NCI-H146 (cell line): ENCODE data around the gene OLIG1.

Source experiments
- DNase-seq: peaks from one replicate; lab custom pipeline; 2025; lab: John Stamatoyannopoulos, UW

Gene OLIG1

DNA sequence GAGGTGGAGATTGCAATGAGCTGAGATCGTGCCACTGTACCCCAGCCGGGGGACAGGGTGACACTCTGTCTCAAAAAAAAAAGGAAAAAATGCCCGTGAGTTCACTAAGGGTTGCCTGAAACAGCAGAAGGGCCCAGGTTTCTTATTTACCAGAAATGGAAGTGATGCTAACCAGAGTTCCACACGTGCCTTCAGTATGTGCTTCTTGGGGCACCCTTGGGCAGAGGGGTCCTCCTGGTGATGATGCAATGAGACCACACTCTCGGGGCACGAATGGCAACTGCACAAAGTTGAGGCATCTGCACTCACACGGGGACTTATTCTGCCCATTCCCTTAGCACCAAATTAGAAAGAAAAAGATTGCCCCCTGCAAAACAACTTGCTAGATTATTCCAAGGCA is 29.2 kb downstream of the OLIG1 start:
- DNase-seq = no peak

DNA sequence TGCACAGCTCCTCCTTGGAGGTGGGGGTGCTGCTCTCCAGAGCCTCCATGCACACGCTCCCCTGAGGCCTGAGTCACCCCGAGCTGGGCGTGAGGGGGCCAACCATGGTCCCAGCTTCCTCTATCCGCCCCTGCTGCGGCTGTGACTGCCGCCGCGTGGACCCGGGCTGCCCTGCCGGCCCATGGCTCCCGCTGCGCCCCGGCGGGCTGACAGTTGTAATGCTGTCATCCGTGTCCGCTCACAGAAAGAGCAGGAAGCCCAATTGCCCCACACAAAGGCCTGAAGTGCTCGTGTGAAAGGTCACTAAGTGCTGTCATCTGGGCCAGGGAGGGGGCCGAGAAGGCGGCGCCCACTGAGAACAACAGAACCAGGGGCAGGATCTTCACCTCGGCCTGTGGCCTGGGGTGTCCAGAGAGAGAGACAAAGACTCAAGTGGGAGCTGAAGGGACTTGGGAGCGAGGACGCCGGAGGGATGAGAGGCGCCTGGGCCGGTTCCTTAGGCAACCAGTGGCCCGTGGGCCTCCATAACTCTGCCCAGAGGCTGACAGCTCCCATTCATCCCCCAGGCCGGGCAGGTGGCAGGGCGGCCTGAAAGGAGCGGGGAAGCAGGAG is 31.5 kb downstream of the OLIG1 start:
- DNase-seq = peak; percentile 10

DNA sequence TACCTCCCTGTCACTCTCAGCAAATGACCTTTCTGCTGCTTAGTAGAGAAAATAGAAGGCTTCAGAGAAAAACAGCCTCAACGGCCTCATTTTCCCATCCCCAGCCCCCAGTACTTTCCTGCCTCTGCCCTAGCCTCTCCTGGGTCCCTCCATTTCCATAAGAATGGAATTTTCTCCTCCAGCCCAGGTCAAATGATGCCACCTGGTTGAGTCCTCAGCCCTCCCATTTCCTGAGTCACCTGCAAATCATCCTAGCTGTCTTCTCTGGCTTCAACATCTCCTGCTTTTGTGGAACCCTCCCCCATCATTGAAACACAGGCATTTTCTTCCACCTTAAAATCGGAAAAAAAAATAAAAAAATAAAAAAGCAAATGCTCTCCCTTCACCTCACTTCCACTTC is 35.1 kb downstream of the OLIG1 start:
- DNase-seq = no peak

DNA sequence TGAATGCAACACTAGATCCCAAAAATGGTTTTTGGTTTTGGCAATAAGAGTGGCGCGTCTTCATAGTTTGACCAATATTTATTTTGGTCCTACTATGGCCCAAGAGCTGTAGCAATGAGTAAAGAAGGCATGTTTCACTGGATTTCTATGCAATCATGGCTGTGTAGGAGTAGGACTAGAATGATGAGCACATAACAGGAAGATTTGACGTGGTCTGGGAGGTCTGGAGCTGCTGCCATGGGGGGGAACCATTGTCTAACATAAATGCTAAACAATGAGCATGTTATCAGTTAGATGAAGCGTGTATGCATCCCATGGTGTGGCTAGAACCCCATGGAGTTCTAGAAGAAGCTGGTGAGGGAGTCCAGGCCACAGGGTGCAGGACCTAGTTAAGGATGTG is 38.3 kb downstream of the OLIG1 start:
- no peak for DNase-seq

DNA sequence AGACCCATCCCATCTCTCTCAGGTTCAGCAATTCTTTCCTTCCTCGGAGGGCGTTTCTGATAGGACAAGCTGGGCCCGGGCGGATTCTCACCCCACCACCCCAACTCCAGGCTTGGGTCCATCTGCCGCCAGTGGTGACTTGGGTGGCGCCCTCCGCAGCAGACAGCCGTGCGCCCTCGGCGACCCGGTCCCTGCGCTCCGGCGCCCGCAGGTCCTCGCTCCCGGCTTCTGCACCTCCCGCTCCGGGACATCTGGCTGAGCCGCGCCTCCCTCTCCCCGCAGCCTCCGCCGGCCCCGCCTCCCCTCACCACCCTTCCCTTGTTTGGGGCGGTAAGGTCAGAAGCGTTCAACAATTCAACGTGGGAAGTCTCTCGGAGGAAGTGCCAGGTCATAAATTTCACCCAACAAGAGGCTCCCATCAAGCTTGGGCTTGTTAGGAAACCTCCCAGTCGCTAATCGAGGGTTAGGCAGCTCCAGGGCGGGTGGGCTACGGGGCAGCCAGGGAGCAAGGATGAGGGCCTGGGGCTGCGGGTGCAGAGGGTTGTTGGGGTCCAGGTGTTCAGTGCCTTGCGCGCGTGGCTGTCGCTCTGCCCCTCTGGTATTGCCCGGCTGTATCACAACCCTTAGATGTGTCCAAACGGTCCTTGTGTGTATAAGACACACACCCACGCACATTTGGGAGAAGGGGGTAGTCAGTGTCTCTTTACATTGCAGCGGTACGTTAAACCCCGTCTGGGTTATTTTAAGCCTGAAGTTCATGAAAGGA is 39.8 kb downstream of the OLIG1 start:
- no peak for DNase-seq

DNA sequence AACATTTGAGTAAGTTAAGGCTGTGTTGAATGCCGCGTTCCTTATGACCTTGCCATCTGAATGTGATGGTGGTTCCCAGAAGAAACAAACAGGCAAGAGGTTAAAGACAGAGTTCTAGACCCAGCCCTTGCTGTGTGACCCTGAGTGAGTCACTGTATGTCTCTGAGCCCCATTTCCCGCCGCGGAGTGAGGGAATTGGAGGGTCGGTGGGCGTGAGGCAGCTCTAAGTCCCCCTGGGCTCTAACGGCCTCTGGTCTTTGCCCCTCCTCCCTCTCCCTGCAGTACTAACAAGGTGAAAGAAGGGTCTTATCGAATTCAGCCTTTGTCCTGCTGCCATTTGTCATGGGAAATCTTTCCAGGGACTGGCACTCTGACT is 40.4 kb downstream of the OLIG1 start:
- no peak for DNase-seq

DNA sequence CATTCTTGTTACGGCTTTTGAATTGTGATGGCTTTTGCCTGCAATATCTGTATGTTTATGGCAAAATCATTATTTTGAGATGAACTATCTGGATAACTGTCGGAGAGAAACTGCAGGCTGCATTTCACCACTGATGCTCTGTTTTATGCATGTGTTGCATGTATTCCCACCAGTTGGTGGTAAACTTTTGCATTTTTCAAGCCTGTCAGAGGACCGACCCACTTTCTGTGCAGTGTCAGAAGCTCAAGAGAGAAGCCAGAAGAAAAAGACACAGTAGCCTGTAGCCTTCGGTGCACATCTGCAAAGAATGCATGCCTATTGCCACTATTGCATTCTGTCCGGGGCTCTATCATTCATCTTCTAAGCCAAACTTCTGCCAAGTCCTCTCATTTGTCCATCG is 41.6 kb downstream of the OLIG1 start:
- no peak for DNase-seq

DNA sequence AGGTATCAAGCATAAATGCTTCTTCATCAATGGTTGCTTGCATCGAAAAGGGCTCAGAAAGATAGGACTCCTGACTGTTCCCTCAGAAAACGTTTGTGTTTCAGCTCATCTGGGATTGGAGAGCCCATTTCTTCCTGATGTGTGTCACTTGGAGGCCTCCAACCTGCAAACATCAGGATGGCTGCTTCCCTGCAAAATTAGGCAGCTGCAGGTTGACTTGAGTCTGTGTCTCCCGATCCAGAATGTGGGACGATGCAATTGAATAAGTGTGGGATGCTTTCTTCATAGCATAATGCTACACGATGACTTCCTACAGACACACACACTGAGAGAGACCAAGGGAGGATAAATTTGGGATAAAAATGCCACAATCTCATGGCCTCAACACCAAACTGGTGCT is 42.2 kb downstream of the OLIG1 start:
- no peak for DNase-seq

DNA sequence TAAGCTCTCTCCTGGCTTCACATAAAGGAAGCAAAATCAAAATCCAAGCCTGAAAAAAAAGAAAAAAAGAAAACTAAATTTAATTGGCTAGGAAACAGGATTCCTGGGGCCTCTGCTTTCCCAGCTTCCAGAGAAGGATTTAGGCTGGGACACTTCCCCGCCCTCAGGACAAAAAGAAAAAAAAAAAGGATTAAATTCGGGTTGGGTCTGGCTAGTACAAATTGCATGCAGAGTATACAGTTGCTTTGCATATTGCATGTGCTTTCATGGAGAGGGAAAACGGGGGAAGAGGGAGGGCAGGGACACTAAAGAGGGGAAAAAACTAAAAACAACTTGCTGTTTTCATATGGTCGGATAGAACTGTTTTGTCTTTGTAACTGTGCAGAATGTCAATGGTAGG is 42.7 kb downstream of the OLIG1 start:
- no peak for DNase-seq

DNA sequence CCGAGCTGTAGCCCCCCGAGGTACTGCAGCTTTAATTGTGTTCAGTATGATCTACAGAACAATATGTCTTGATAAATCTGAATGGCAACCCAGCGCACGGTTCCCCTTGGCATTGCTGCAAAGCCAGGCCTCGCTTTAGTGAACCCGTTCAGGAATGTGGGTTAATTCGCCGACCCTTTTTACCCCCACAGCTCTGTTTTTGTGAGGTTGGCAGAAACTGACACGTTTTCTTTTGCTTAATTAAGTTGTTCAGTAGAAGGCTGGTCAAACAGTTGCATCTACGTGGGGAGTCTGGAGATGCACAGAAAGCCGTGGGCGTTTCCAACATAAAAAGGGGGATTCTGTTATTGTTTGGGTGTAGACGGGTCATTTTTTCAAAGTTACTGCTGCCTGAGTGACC is 43.2 kb downstream of the OLIG1 start:
- DNase-seq = no peak

DNA sequence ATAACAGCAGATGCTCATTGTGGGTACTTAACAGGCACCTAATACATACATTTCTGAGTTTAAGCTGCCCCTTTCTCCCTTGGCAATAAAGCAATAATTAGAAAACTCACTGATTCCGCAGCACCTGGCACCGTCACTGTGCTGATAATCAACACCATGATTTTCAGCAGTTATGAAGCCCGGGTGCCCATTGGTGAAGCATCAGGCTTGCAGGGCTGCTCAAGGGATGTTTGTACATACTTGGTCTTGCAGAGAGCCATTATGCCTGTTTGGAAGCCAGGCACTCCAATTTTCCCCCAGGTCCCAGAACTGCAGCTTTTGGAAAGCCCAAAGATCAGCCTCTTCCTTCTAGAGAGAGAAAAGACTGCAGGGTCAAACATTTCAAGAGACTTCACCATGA is 44.3 kb downstream of the OLIG1 start:
- no peak for DNase-seq

DNA sequence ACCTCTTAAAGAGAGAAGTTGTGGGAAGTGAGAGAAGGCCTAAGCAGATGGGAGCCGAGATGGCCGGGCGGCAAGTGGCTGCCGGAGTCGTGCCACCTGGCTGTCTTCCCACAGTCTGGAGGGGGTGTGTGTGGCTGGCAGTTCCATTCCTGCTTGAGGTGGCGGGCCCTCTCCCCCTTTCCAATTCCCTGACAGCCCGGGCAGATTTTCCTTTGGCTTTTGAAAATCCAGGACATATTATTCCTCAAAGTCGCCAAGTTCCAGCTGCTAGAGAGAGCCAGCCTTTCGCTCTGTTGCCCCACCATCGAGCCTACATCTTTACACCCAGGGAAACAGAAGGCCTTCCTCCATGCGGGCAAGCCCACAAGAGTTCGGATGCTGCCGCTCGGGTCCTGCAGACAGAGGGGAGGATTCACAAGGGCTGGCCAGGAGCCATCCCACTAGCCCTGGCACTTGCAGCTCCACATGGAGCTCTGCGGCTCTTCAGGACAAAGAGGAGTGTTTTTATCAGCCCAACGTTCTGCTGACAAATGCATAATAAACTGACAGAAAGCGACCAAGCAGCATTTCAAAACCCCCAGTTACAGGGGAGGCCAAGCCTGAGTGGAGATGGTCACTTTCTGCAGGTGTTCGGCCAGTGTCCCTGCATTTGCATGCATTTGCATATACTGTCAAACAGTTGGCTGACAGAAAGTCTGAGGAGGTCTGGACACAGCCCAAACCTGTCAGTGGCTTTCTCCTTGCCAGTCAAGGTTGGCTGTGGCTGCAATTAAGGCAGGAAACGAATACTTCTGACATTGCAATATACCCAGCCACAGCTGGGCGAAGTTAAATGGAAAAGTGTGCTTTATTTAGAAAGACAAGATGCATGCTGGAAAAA is 45.9 kb downstream of the OLIG1 start:
- no peak for DNase-seq

DNA sequence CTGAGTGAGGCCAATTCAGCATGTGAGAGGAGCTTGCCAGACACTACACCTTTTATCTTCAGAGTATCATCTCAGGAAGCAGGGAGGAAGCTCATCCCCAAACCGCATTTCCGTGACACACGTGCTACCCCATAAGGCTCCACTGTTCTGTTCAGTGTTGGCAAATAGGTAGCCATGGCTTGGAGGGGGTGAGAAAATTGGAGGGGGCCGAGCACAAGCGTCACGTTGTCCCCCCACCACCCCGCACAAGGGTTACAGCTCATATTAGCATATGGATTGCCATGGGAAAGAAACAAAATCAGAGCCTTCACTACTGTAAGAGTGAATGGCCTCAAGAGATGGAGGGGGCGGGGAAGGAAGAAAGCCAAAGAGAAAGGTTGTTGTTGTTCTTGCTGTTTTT is 46.7 kb downstream of the OLIG1 start:
- DNase-seq = no peak

DNA sequence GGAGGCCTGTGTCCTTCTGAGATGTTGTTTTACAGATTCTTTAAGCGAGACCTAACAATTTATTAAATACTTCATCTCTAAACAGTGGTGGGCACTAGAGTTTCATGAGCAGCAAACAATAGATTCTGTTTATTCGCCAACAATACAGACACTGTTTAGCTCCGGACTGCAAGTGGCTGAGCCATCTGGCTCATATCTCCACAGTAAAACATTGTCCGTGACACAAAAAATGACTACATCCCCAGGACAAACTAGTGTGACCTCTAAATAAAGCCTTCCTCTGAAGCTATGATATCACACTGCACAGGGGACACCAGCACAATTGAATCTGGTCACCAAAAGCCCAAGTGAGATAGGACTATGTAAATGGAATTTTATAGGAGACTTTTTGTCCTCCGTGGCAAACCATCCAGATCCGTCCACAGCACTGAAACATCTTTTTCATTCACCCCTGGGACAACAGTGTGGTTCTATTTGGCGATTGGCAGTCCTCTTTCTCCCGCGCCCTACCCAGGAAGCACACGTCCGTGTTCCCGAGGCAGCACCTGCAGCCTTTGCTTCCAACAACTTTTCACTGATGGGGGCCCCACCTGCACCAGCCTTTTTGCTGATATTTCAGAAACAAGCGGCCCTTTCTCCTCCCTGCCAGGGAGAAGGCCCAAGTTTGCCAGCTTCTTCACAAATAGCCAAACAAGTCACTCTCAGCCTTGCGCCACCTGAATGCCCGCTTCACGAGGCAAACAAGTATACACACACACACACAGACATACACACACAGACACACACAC is 47.4 kb downstream of the OLIG1 start:
- no peak for DNase-seq
